NOMO-1 treated with dmso at 0.1 percent for 144 hours (cell line): Measurements from ENCODE around the gene PUS10.
"Not testable (repeated sequence)": the region's sequence is repeated elsewhere in the genome, so short reads cannot be mapped to it uniquely, and the experiment has no call there.

ENCODE experiments used
- DNase-seq: peaks from one replicate; lab custom pipeline; 2025; ENCODE audit not compliant: unreplicated experiment; lab: John Stamatoyannopoulos, UW

PUS10 gene, protein sequence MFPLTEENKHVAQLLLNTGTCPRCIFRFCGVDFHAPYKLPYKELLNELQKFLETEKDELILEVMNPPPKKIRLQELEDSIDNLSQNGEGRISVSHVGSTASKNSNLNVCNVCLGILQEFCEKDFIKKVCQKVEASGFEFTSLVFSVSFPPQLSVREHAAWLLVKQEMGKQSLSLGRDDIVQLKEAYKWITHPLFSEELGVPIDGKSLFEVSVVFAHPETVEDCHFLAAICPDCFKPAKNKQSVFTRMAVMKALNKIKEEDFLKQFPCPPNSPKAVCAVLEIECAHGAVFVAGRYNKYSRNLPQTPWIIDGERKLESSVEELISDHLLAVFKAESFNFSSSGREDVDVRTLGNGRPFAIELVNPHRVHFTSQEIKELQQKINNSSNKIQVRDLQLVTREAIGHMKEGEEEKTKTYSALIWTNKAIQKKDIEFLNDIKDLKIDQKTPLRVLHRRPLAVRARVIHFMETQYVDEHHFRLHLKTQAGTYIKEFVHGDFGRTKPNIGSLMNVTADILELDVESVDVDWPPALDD

DNA sequence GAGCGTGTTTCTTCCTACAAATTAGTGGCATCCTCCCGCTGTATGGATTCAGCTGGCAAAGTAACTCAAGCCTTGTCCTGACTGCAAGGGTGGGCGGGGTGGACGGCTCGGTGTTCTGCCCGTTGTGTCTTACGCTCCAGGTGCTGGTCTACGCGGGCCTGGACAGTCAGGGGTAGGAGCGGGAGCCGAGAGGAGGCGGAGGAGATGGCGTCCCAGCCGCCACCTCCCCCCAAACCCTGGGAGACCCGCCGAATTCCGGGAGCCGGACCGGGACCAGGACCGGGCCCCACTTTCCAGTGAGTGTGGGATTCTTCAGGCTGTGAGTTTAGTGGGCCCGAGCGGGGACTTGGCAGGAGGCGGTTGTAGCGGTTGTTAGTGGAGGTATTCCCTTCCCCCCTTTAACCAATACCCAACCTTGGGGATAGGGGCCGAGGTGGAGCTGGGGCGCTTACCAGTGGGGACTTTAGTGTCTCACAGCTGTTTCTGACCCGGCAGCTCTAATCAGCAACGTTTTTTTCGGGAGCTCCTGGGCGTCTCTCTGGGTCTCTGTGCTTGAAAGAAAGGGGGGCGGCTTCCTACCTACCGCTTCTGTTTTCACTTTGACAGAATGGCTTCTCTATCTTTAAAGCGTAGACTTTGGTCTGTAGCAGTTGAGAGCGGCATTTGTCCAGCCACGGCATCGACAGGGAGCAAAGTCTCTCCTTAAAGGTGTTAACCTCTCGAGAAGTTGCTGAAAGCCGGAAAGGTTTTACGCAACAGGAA, at the start of gene PUS10, which contains the start of gene PEX13:
PUS10 (minus strand) TSS at position 700 of the 762 bp plus-strand sequence. CDS start 6,365 bp downstream, outside the sequence.
PEX13 (plus strand) TSS at position 165 of the 762 bp plus-strand sequence; CDS start at position 205, 40 bp downstream.
- peak; percentile 45 for DNase-seq

DNA sequence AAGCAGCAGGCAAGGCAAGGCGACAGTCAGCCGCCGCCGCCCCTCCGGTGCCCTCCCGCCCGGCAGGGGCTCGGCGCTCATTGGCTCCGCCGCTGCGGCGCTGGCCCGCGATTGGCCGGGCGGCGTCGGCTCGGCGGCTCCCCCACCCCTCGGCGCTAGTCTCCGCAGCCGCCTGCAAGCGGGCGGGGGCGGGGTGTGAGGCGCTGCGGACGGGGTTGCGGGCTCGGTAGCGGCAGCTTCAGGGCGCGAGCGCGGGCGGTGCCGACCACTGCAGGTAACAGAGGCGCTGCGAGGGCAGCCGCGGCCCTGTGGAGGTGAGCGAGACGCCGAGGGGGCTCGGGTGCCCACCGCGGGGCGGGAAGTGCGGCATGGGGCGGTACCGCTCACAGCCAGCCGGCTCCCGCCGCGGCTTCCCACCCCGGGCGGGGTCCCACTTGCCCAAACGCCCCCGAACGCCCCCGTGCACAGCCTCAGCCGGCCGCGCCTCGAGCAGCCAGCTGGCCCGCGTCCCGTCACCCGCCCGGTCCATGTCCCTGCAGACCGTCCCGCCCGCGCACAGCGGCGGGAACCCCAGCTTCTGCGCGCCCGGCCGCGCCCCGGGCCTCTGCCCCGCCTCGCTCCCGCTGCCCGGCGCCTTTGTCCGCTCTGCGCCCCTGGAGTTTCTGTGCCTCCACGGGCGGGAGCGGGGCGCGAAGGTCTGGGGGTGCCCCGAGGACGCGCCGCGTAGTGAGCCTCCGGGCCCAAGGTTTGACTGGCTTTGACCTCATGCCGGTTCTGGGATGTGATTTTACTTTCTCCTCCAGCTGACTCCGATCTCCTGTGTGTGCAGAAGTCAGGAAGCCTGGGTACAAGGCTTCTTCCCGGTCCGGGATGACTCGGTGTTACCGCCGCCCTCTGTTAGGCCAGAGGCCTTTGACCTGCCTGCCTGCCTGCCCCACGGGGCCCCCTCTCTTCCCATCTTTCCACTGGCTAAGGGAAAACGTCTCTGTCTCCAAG, 48.0 kb upstream of the PUS10 start, which contains the start of gene SANBR:
SANBR (plus strand) TSS at position 158 of the 996 bp plus-strand sequence. CDS start 4,480 bp downstream, outside the sequence.
- peak; percentile 92 for DNase-seq

DNA sequence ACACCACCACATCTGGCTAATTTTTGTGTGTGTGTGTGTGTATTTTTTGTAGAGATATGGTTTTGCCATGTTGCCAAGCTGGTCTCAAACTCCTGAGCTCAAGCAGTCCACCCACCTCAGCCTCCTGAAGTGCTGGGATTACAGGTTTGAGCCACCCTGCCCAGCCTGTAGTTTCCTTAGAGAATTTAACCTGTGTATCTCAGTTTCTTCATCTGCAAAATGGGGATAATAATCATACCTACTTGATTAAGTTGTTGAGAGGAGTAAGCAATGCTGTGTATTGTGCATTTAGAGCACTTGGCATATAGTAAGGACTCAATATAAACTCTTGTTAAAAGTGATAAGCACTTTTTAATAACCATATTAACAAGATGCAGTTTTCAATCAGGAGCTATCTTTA, 41.3 kb upstream of the PUS10 start:
- DNase-seq, result no peak

DNA sequence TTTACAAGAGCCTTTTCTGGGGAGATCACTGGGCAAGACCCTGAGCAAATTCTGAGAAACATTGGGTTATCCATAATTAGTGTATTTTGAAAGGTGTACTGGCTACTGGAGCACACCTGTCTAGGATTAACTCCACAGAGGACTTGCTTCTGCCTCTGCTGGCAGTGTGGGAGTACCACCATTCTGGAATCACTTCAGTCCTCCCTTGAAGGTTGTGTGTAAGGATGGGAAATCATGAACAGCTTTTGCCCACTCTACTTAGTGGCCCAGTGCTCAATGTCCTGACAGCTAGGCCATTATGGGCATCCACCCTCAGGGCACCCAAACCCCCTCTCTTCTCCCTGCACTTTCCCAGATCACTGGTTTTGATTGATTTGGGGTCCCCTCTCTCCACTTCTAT, 39.5 kb upstream of the PUS10 start:
- no peak for DNase-seq

DNA sequence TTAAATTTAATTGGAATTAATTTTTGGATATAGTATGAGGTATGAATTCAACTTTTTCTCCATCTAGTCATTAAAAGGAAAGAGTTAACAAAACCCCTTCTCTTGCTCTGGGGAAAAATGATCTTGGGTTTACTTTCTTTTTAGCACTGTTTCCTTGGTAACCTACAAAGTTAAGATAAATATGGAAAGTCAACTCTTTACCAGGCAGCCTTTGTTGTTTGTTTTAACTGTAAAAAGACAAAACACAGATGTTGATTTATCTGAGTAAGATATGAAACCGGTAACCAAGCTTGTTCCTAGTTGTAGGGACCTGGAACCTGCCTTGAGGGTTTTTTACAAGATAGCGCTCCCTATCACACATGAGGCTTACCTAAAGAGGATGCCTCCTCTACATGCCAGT, 37.5 kb upstream of the PUS10 start:
- no peak for DNase-seq

DNA sequence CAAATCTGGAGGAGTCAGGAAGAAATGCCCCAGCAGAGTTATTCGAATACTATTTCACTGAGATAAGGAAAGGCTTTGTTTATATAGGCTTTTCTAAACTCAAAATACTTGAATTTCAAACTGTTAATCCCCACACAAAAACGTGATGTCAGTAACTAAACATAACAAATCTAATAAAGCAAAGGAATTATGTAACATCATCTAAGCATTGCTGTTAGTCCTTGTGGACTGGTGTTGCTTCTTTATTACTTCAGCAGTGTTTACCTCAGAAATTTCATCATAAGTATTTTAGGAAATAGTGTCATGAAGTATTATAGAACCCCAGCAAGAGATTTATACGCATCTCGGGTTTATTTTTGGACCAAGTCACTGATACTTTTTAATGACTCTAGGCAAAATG, 27.9 kb upstream of the PUS10 start:
- DNase-seq, result no peak

DNA sequence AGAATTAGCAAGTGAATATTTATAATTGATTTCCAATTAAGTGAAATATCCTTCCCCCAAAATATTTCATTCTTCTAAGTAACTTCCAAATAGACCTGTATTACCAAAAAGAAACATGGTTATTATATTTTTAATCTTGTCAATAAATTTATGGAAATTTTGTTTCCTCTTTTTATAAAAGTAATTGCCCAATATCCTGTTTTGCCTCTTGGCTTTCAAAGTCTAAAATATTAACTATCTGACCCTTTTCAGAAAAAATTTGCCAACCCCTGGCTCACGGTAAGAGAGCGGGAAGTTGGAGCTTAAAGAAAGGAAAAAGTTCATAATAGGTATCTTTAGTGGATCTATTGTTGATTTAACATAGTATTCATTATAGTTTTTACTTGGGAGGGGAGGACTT, 27.2 kb upstream of the PUS10 start:
- DNase-seq, result no peak

DNA sequence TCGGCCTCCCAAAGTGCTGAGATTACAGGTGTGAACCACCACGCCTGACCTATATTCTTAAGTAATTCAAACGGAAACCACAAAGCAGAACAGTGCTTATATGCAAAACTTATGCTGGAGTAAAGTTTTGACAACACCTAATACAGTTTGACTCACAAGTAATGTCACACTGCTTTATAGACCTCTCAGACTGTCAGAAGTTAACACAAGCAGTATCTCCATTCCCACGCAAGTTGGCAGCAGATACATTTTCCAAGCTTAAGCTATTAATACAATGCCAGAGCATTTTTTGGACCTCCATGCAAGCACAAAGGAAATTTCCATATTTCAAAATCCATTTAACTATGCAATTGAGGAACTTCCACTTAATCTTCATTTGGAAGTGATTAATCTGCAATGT, 26.6 kb upstream of the PUS10 start:
- no peak for DNase-seq

DNA sequence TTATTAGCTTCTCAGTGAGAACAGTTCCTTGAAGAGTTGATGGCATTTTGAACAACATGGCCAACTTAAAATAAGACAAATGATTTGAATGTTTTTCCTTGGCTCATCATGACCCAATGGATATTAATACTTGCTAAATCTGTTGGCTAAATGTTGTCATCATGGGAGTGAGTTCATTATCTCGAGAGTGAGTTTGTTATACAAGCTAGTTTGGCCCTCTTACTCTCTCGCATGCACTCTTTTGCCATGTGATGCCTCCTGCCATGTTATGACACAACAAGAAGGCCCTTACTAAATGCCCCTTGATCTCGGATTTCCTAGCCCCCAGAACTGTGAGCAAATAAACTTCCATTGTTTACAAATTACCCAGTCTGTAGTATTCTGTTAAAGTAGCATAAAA, 24.8 kb upstream of the PUS10 start:
- DNase-seq, result no peak

DNA sequence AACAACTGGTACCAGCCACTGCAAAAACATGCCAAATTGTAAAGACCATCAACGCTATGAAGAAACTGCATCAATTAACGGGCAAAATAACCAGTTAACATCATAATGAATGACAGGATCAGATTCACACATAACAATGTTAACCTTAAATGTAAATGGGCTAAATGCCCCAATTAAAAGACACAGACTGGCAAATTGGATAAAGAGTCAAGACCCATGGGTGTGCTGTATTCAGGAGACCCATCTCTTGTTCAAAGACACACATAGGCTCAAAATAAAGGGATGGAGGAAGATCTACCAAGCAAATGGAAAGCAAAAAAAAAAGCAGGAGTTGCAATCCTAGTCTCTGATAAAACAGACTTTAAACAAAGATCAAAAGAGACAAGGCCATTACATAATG, 18.6 kb upstream of the PUS10 start:
- DNase-seq, result not testable (repeated sequence)

DNA sequence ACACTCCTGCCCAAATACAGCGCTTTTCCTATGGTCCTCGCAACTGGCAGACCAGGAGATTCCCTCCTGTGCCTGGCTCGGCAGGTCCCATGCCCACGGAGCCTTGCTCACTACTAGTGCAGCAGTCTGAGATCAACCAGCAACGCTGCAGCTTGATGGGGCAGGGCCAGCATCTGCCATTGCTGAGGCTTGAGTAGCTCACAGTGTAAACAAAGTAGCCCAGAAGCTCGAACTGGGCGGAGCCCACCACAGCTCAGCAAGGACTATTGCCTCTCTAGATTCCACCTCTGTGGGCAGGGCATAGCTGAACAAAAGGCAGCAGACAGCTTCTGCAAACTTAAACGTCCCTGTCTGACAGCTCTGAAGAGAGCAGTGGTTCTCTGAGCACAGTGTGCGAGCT, 16.5 kb upstream of the PUS10 start:
- not testable (repeated sequence) for DNase-seq

DNA sequence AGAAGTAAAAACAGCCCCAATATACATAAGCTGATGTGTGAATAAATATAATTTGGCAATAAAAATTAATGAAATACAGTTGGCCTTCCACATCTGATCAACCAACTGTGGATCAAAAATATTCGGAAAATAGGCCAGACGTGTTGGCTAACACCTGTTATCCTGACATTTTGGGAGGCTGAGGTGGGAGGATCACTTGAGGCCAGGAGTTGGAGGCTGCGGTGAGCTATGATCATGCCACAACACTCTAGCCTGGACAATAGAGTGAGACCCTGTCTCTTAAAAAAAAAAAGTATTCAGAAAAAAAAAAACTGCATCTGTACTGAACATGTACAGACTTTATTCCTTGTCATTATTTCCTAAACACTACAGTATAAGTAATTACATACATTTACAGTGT, 11.5 kb upstream of the PUS10 start:
- DNase-seq, result no peak

DNA sequence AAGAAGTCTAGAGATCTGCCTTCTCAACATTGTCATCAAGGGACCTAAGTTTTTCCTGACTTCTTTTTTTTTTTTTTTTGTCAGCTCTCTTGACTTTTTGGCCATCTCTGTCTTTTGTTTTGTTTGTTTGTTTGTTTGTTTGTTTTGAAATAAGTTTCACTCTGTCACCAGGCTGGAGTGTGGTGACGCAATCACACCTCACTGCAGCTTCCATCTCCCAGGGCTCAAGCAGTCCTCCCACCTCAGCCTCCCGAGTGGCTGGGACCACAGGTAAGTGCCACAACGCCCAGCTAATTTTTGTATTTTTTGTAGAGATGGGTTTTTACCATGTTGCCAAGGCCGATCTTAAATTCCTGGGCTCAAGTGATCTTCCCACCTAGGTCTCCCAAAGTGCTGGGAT, 5.6 kb upstream of the PUS10 start:
- no peak for DNase-seq

DNA sequence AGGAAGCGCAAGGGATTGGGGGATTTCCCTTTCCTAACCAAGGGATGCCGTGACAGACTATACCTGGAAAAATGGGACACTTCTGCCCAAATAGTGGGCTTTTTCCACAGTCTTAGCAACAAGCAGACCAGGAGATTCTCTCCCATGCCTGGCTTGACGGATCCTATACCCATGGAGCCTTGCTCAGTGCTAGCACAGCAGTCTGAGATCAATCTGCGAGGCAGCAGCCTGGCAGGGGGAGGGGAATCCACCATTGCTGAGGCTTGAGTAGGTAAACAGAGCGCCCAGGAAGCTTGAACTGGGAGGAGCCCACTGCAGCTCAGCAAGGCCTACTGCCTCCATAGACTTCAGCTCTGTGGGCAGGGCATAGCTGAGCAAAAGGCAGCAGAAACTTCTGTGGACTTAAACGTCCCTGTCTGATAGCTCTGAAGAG, 3.2 kb upstream of the PUS10 start:
- DNase-seq, result no peak

DNA sequence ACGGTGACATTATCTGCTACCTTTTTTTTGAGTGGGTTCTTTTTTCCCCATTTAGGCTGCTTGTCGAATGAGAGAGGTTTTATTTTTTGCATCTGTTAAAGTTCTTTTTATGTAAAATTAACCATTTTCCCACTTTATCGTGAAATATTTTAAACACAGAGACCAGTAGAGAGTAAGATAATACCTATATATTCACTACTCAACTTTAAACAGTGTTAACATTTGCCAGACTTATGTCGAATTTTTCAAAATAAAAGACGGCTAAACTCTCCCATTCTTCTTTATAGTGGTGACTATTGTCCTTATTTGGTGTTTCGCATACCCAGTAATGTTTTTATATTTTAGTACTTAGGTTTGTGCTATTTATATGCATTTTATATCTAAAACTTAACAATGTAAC, 743 bp upstream of the PUS10 start:
- DNase-seq, result no peak

DNA sequence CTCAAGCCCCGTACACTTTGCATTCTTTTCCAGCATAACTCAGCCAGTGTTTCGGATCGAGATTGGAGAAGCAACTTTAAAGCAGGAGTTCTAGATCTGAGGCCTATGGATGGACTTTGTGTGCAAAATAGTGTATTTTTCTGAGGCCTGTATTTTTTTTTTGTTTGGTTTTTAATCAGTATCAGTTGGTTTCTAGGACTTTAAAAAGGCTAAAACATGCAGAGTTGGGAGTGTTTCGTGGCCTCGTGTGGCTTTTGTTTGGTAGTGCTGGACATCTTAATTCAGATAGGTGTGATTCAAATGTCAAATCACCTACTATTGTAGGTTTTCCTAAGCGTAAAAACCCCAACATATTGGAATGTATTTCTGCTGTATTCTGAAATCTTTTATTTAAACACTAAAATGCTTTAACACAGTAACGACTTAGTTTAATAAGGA, 282 bp upstream of the PUS10 start:
- DNase-seq, result no peak

DNA sequence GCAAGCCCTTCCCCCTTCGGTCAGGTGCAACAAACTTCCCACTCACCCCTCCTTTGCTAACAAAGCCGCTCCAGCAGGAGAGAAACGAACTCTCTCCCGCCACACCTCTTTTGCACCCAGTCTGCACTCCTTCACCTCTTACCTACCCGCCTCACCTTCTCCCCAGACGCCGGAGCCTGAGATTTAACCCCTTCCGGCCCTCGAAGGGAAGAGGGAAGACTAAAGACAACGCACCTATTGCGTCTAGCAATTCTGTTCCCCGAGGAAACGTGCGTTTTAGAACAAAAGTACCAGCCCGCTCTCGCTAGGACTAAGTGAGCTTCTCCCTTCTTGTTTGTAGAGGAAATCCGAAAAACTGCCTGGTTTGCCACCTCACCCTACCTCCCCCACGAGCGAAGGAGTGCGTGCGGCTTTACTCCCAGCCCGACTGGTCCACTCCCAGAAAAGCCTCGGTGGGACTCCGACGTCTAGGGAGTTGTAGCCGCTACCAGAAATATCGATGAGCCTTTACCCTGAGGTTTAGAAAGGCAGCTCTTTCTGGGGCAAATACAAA, 976 bp downstream of the PUS10 start:
- peak; percentile 57 for DNase-seq

DNA sequence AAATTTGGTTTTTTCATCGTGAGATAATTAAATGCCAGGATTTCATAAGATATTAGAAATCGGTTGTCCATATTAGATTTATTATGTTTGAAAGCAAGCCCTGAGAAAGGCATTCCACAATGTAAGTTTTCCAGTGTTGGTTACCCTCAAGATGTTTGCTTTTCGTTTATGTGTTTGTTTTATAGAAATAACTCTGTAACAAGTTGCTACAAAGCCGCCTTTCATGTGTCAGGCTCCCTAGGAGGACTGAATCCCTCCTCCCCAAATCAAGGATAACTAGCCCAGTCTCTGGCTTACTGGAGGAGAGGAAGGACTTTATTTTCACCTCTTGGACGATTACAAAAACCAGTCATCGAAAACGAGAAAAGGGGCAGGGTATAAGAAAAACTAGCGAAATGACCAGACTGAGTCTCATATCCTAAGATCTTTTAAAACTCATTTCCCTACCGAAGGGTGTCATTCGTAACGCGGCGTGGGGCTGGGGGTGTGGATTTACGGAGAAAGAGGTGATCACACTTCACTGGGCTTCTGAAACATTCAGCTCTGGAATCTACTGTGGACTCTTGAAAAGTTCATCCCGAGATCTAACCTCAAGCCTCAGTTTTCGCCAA, 1.6 kb downstream of the PUS10 start:
- no peak for DNase-seq

DNA sequence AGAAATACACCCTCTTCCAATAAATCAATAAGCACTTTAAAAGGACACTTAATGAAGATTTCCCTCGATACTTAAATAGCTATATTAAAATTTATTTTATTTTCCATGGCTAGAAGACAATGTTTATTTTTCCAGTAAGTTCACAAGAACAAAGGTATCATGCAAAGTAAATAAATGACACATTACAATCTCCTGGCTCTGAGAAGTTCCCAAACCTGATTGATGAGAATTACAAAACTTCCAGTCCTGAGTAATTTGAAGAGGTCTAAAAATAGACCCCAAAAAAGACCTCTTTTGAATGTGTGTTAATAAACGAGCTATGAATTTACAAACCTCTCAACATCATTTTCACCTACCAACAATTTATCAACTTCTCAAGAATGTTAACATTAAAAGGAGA, 2.1 kb downstream of the PUS10 start:
- DNase-seq, result no peak

DNA sequence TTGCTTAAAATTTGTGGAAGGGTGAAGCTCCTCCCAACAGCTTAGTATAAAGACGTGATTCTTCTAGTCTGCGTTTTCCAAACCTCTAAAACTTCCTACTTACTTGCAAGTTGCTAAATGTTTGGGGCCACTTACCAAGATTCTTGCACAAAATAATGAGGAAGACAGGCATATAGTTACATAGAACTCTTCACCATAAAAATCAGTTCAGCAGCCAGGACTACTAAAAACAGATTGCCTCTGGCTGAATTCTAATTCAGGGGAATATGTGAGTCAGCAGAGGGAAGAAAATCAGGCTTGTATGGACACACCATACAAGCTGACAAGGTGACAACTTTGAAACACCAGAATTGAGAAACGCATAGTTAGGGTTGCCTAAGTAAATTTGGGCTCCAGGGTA, 3.3 kb downstream of the PUS10 start:
- peak; percentile 5 for DNase-seq
